ENCODE results near the gene ZNF789.
"Not testable (repeated sequence)": the region's sequence is repeated elsewhere in the genome, so short reads cannot be mapped to it uniquely, and the experiment has no call there.

ZNF789 gene

GRCh38 chr7:99459087-99459486 is 13.6 kb upstream of the ZNF789 start:
- DNase-seq, result no peak

GRCh38 chr7:99460651-99461050 is 12.0 kb upstream of the ZNF789 start:
- no peak for DNase-seq

- no peak for DNase-seq
These were observed 11.5 kb upstream of the ZNF789 start for GRCh38 chr7:99461221-99461620.

- DNase-seq, result no peak
These were observed 7.3 kb upstream of the ZNF789 start for GRCh38 chr7:99465421-99465768.

- DNase-seq, result no peak
These were observed 4.3 kb upstream of the ZNF789 start for GRCh38 chr7:99468336-99468918.

- DNase-seq, result no peak
These were observed 3.2 kb upstream of the ZNF789 start for GRCh38 chr7:99469381-99470065.

- no peak for DNase-seq
These were observed 566 bp downstream of the ZNF789 start for GRCh38 chr7:99473315-99473596.

GRCh38 chr7:99476107-99476506 is 3.4 kb downstream of the ZNF789 start:
- DNase-seq, result no peak

- no peak for DNase-seq
These were observed 6.1 kb downstream of the ZNF789 start for GRCh38 chr7:99478464-99479440.

GRCh38 chr7:99485094-99485493 is 12.4 kb downstream of the ZNF789 start:
- DNase-seq, result no peak

- no peak for DNase-seq
These were observed 16.5 kb downstream of the ZNF789 start for GRCh38 chr7:99489235-99489634.

GRCh38 chr7:99490878-99491277 is 18.2 kb downstream of the ZNF789 start:
- no peak for DNase-seq

- no peak for DNase-seq
These were observed 21.1 kb downstream of the ZNF789 start for GRCh38 chr7:99493823-99494222.

GRCh38 chr7:99497766-99498545 is 25.3 kb downstream of the ZNF789 start:
- no peak for DNase-seq

GRCh38 chr7:99498546-99498944 is 25.9 kb downstream of the ZNF789 start:
- no peak for DNase-seq

GRCh38 chr7:99499371-99499720 is 26.7 kb downstream of the ZNF789 start:
- DNase-seq, result peak in 1 of 2 donors; percentile 6

- peak; percentile 88 for DNase-seq
These were observed 27.3 kb downstream of the ZNF789 start, which contains the start of gene ZNF394 for GRCh38 chr7:99499721-99500636. Gene ZNF394, minus strand, starts transcription at chr7:99500281. Its CDS starts 188 bp downstream, at chr7:99500093.

GRCh38 chr7:99500637-99501009 is 27.9 kb downstream of the ZNF789 start:
- DNase-seq, result no peak

- DNase-seq, result not testable (repeated sequence)
These were observed 28.5 kb downstream of the ZNF789 start for GRCh38 chr7:99501236-99501635.

- no peak for DNase-seq
These were observed 31.6 kb downstream of the ZNF789 start for GRCh38 chr7:99504281-99504602.

- peak; percentile 97 to 98 for DNase-seq
These were observed 32.1 kb downstream of the ZNF789 start, which contains the start of gene ZKSCAN5 for GRCh38 chr7:99504603-99505323. Gene ZKSCAN5, plus strand, starts transcription at chr7:99504662. Its CDS starts 1,383 bp downstream, at chr7:99506045.

- DNase-seq, result no peak
These were observed 32.6 kb downstream of the ZNF789 start for GRCh38 chr7:99505324-99505662.
